ENCODE data around the gene NOXO1.

NOXO1 gene

GRCh38 chr16:1999866-2000514 is 18.7 kb upstream of the NOXO1 start:
- DNase-seq (ENCODE audit: extremely low read depth, low read depth), result no peak

GRCh38 chr16:1998852-1999801 is 17.9 kb upstream of the NOXO1 start:
- no peak for DNase-seq (ENCODE audit: extremely low read depth, low read depth)
- no peak for TF ChIP-seq CTCF (IDR thresholded peaks at IDR 0.05; ENCODE audit: low read depth, low read length)

More at GRCh38 chr16:1999866-2000514, 18.7 kb upstream of the NOXO1 start:
- no peak for TF ChIP-seq CTCF (IDR thresholded peaks at IDR 0.05; ENCODE audit: low read depth, low read length)

GRCh38 chr16:1998360-1998835 is 17.1 kb upstream of the NOXO1 start:
- no peak for TF ChIP-seq CTCF (IDR thresholded peaks at IDR 0.05; ENCODE audit: low read depth, low read length)
- DNase-seq (ENCODE audit: extremely low read depth, low read depth), result no peak

DNA sequence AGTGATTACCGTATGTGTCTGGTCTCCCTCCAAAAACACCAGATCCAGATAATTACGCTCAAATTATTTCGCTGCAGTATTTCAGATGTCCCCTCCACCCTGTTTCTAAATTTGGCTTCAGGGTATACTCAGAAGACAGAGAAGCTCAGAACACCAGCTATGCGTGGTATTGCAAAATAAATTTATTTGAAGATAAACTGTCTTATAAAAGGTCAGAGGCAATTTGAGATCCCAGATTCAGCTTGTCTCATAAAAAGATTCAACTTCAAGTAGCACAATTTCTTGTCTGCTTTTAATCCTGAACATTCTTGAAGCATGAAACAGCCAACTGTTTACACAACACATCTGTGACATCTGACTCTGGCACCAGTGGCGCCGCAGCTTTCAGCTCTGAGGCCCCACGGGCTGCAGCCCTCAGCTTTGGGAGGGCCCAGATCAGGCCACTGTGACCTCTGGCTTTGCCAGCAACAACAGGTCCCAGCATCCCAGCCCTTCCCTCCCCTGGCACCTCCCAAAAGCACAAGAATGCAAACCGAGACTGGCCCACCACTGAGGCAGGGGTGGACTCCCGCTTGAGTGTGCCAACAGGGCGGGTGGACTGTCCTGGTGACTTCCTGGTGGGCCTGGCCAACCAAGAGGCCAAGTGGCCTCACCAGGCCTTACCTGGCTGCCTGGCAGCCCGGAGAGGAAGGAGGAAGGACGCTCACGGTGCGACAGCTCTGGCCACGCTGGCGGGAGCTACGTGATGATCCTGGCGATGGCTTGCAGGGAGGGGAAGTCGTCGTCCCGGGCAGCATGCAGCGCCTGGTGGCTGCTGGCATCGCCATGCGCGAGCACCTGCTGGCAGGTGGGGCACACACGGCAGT is 16.5 kb upstream of the NOXO1 start:
- DNase-seq (ENCODE audit: extremely low read depth, low read depth), result peak; percentile 61
- TF ChIP-seq CTCF (IDR thresholded peaks at IDR 0.05; ENCODE audit: low read depth, low read length), result no peak

DNA sequence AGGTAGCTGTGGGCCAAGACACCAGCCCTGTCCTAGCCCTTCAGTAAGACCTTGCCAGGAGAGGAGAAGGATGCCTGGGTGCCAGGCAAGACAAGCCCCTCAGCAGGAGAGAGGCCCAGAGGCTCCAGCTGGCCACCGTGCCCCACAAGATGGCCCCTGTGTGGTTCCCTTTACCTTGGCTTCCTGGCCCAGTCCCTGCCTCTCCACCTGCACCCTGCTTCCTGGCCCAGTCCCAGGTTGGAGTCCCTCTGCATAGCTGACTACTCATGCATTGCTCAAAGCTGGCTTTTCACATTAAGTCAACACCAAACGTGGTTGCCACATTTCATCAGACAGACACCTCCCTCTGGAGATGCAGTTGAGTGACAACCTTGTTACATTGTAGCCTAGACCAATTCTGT is 12.5 kb upstream of the NOXO1 start:
- TF ChIP-seq CTCF (IDR thresholded peaks at IDR 0.05; ENCODE audit: low read depth, low read length), result no peak
- DNase-seq (ENCODE audit: extremely low read depth, low read depth), result no peak

DNA sequence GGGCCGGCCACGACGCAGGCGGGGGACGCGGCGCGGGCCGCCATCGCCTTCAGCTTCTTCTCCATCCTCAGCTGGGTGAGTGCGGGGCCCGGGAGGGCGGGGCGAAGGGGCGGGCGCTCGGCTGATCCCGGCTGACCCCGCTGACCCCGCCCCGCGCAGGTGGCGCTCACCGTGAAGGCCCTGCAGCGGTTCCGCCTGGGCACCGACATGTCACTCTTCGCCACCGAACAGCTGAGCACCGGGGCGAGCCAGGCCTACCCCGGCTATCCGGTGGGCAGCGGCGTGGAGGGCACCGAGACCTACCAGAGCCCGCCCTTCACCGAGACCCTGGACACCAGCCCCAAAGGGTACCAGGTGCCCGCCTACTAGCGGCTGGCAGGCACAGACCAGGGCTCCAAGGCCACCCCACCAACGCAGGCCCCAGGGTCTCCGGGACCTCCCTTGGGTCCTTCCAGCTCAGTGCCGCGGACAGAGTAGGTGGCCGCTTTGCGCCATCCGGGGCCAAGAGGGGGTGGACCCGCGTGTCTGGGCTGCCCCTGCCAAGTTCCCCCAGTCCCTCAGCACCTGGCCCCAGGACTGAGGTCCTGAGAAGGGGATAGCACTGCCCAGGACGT is 11.5 kb upstream of the NOXO1 start:
- TF ChIP-seq CTCF (IDR thresholded peaks at IDR 0.05; ENCODE audit: low read depth, low read length), result no peak
- DNase-seq (ENCODE audit: extremely low read depth, low read depth), result no peak
